BE2C (cell line): ENCODE results near the gene TIMELESS.

Source experiments
- DNase-seq: peaks from one replicate; pipeline ENCODE4 v3.0.0-alpha.2; 2020
- H3K27me3 ChIP-seq: fragments of 250-450 bp; sonication (Bioruptor Pico); 2 replicates; pipeline ENCODE4 v1.5.1; 2020; ENCODE audit warnings: mild to moderate bottlenecking
- H3K36me3 ChIP-seq: fragments of 250-450 bp; sonication (Bioruptor Pico); 2 replicates; pipeline ENCODE4 v1.5.1; 2020; ENCODE audit warnings: mild to moderate bottlenecking
- H3K4me1 ChIP-seq: fragments of 250-450 bp; sonication (Bioruptor Pico); 2 replicates; pipeline ENCODE4 v1.5.1; 2020
- H3K4me3 ChIP-seq: 2 replicates; pipeline ENCODE4 v1.5.1; 2011; ENCODE audit warnings: low read depth, low read length
- H3K9me3 ChIP-seq: fragments of 250-450 bp; sonication (Bioruptor Pico); 2 replicates; pipeline ENCODE4 v1.5.1; 2020
- TF ChIP-seq, protein P1 (sequence below): IDR thresholded peaks from 2 replicates; pipeline ENCODE4 v1.5.1; 2012; ENCODE audit warnings: mild to moderate bottlenecking, low read depth, low read length

TIMELESS gene

DNA sequence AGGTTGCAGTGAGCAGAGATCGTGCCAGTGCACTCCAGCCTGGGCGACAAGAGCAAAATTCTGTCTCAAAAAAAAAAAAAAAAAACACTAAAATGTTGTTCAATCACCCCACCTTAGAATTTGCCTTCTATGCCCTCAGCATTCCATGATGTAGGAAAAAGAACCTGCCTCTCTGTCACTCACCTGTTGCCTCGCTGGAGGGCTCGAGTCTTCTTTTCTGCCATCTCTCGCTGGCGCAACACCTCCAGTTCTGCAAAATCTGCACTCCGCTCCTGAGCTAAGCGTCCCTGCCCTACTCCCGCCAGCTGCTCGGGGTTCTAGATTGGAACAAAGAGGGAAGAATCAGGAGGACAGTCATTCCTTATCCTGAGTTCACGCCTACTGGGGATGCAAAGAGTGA is 17.9 kb downstream of the TIMELESS start:
- Histone ChIP-seq H3K9me3 (no peaks in the 10 kb centered on the region), H3K36me3 (peaks cover 37% of the 10 kb centered on the region), H3K27me3 (no peaks in the 10 kb centered on the region), H3K4me3 (no peak overlapping the region), H3K4me1 (no peaks in the 10 kb centered on the region)
- no peak for DNase-seq
- TF ChIP-seq, protein P1, sequence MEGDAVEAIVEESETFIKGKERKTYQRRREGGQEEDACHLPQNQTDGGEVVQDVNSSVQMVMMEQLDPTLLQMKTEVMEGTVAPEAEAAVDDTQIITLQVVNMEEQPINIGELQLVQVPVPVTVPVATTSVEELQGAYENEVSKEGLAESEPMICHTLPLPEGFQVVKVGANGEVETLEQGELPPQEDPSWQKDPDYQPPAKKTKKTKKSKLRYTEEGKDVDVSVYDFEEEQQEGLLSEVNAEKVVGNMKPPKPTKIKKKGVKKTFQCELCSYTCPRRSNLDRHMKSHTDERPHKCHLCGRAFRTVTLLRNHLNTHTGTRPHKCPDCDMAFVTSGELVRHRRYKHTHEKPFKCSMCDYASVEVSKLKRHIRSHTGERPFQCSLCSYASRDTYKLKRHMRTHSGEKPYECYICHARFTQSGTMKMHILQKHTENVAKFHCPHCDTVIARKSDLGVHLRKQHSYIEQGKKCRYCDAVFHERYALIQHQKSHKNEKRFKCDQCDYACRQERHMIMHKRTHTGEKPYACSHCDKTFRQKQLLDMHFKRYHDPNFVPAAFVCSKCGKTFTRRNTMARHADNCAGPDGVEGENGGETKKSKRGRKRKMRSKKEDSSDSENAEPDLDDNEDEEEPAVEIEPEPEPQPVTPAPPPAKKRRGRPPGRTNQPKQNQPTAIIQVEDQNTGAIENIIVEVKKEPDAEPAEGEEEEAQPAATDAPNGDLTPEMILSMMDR, result no peak

DNA sequence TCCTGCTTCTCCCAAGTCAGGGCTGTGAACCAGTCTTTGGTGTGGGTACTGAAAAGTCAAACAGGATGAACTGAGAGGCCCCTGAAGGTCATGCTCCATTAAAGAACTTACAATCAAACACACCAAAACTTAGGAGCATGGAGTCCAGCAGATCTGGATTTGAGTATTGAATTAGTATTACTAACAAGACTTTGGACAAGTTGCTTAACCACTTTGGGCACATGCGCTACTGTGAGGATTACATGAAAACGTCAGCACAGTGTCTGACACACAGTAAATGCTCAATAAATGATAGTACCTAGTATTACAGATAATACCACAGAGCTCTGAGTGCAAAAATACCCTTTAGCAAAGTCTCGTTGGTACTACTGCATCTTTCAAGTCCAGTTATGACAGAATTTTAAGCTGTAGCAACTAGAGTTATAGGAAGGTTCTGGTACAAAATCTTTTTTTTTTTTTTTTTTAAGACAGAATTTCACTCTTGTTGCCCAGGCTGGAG is 23.2 kb downstream of the TIMELESS start:
- no peak for DNase-seq
- Histone ChIP-seq H3K27me3 (no peaks in the 10 kb centered on the region), H3K36me3 (peaks cover 74% of the 10 kb centered on the region), H3K4me1 (no peaks in the 10 kb centered on the region), H3K4me3 (no peak overlapping the region), H3K9me3 (no peaks in the 10 kb centered on the region)
- TF ChIP-seq, protein P1, result no peak

DNA sequence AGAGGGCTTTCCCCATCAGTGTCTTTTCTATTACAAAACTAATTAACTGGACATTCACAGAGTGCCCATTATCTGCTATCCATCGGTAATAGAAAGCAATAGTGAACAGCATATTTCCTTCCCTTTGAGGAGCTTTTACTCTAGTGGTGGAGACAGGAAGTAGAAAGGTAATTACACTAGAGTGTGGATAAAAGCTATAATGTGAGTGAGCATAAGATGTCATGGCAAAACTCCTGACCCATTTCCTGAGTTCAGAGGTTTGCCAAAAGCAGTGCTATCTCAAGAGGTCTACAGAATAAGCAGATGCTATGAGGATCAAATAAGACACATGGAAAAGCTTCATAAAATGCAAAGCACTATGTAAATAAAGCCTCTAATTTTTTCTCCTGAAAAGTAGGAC is 24.0 kb downstream of the TIMELESS start:
- H3K36me3 ChIP-seq, result peaks cover 74% of the 10 kb centered on the region
- H3K4me1 ChIP-seq, result no peaks in the 10 kb centered on the region
- DNase-seq, result no peak
- H3K9me3 ChIP-seq, result no peaks in the 10 kb centered on the region
- H3K4me3 ChIP-seq, result no peak overlapping the region
- TF ChIP-seq, protein P1, result no peak
- H3K27me3 ChIP-seq, result no peaks in the 10 kb centered on the region

DNA sequence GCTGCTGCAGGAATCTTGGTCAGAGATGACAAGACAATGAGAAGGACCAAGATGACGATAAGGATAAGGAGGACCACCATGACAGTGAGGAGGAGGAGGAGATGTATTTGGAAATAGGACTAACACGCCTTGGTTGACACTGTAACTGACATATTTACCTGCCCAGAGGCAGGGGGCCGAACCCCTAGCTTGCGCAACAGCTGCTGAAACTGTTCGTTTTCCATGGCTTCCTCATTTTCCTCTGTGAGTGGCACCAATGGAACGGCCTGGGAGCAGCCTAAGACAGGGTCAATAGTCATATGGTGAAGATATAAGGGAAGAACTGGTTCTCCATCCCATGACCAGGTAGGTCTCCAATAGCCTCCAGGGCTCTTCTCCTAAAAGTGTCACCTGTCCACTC is 28.8 kb downstream of the TIMELESS start:
- Histone ChIP-seq H3K4me3 (no peak overlapping the region), H3K9me3 (no peaks in the 10 kb centered on the region), H3K27me3 (no peaks in the 10 kb centered on the region), H3K4me1 (no peaks in the 10 kb centered on the region), H3K36me3 (peaks cover 57% of the 10 kb centered on the region)
- TF ChIP-seq, protein P1, result no peak
- DNase-seq, result no peak

DNA sequence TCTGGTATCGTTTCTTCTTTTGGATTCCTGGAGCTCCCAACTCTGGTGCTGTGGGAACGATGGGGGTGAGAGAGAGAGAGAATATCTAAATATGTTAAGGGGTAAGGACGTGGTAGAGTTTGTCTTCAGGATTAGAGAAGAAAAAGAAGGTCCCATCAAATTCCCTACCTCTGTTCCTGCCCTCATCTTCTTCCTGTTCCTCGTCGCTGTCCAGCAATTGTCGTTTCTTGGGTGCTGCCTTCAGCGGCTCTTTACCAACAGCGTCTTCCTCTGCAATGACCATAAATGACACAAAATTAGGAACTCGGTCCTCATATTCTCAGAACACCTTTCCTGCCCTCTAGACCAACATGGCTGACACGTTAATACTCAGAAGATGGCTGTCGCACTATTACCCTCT is 31.5 kb downstream of the TIMELESS start:
- no peak for DNase-seq
- H3K4me1 ChIP-seq, result no peaks in the 10 kb centered on the region
- no peaks in the 10 kb centered on the region for H3K27me3 ChIP-seq
- no peaks in the 10 kb centered on the region for H3K9me3 ChIP-seq
- peaks cover 34% of the 10 kb centered on the region for H3K36me3 ChIP-seq
- H3K4me3 ChIP-seq, result no peak overlapping the region
- TF ChIP-seq, protein P1, result no peak

DNA sequence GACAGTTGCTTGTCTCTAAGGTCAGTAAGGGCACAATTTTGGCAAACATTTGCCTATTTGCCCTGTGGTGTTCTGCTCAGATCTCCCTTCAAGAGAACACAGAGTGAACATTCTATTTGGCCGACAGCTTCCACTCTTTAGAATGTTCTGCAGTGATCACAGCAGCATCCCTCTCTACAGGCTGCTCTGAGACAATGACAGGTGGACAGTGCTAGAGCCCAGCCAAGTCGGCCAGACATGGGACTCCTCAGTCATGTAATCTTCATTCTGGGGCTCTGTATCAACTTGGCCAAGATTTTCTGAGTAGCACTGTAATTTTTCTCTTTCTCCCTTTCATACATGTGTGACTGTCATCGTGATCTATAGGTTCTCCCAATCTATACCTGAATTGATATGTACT is 34.8 kb downstream of the TIMELESS start:
- H3K9me3 ChIP-seq, result no peaks in the 10 kb centered on the region
- peaks cover 7% of the 10 kb centered on the region for H3K36me3 ChIP-seq
- H3K4me1 ChIP-seq, result no peaks in the 10 kb centered on the region
- TF ChIP-seq, protein P1, result no peak
- DNase-seq, result no peak
- no peaks in the 10 kb centered on the region for H3K27me3 ChIP-seq
- H3K4me3 ChIP-seq, result no peak overlapping the region
